ENCODE data around the gene POLR2H. TPM values are rescaled to one million over a fixed set of nuclear protein-coding genes. Genes with fewer than 3 reads are reported as not detected.
A peak's percentile ranks its signal among the peaks of the same experiment; 100 is the strongest.

The POLR2H gene
- total and polyA plus RNA-seq, 4 experiments from 2014 or later = 56.6 to 66.1 (median 60.1) TPM

GRCh38 chr3:184352897-184353545 is 8.5 kb upstream of the POLR2H start:
- peaks cover 10% of the 10 kb centered on the region for H3K4me1 ChIP-seq (ENCODE audit: insufficient read depth, low read length)
- ChIA-PET CTCF (ENCODE audit: partially characterized antibody) (interaction anchor here (0.7 to 4.4 kb wide), 18 partner anchors 9 to 457 kb away, joined by 3 to 32 read pairs (median 4); partner anchors contain the start of genes CLCN2, POLR2H and VWA5B2), POLR2A (ENCODE audit: partially characterized antibody) (interaction anchor here (0.9 to 1.3 kb wide), 2 partner anchors 9 to 11 kb away, joined by 3 read pairs; no protein-coding TSS in a partner anchor)
- H3K4me3 ChIP-seq (ENCODE audit: low read length in 2 of 2) = no peak overlapping the region
- H3K27me3 ChIP-seq (ENCODE audit: insufficient read depth, low read length) = no peaks in the 10 kb centered on the region
- no peak overlapping the region for H3K27ac Mint-ChIP-seq
- intact Hi-C loops (cut with micrococcal nuclease) = loop anchor here (5.0 kb wide), 1 partner anchor 114 kb away; no protein-coding TSS in a partner anchor
- no peak overlapping the region for H3K27ac ChIP-seq (ENCODE audit: low read depth, low read length)
- no peaks in the 10 kb centered on the region for H3K9me3 ChIP-seq (ENCODE audit: control insufficient read depth in 1 of 2, low read length in 2 of 2)
- no peak overlapping the region for H3K4me3 Mint-ChIP-seq
- H3K36me3 Mint-ChIP-seq = peaks cover 0 to 3% of the 10 kb centered on the region in 2 donors
- no peaks in the 10 kb centered on the region for H3K9me3 Mint-ChIP-seq
- no peaks in the 10 kb centered on the region for H3K27me3 Mint-ChIP-seq
- H3K36me3 ChIP-seq (ENCODE audit: insufficient read depth, low read length) = no peaks in the 10 kb centered on the region
- DNase-seq = no peak
- H3K4me1 Mint-ChIP-seq = peaks cover 0 to 5% (median 0%) of the 10 kb centered on the region in 4 donors

GRCh38 chr3:184353546-184353941 is 8.0 kb upstream of the POLR2H start:
- DNase-seq = no peak
- Histone ChIP-seq H3K9me3 (ENCODE audit: control insufficient read depth in 1 of 2, low read length in 2 of 2) (no peaks in the 10 kb centered on the region), H3K4me1 (ENCODE audit: insufficient read depth, low read length) (peaks cover 10% of the 10 kb centered on the region), H3K27ac (ENCODE audit: low read depth, low read length) (no peak overlapping the region), H3K4me3 (ENCODE audit: low read length in 2 of 2) (no peak overlapping the region), H3K27me3 (ENCODE audit: insufficient read depth, low read length) (no peaks in the 10 kb centered on the region), H3K36me3 (ENCODE audit: insufficient read depth, low read length) (no peaks in the 10 kb centered on the region)
- Mint-ChIP-seq H3K4me1 (peaks cover 0 to 5% (median 0%) of the 10 kb centered on the region in 4 donors), H3K4me3 (no peak overlapping the region), H3K36me3 (peaks cover 0 to 3% of the 10 kb centered on the region in 2 donors), H3K9me3 (no peaks in the 10 kb centered on the region), H3K27ac (no peak overlapping the region), H3K27me3 (no peaks in the 10 kb centered on the region)
- ChIA-PET CTCF (ENCODE audit: partially characterized antibody) (interaction anchor here (0.7 to 4.4 kb wide), 23 partner anchors 9 to 458 kb away, joined by 3 to 32 read pairs (median 4); partner anchors contain the start of genes CLCN2, FAM131A, POLR2H and VWA5B2), POLR2A (ENCODE audit: partially characterized antibody) (interaction anchor here (0.9 to 1.3 kb wide), 3 partner anchors 9 to 51 kb away, joined by 3 read pairs; no protein-coding TSS in a partner anchor)
- intact Hi-C loops (cut with micrococcal nuclease) = loop anchor here (5.0 kb wide), 1 partner anchor 114 kb away; no protein-coding TSS in a partner anchor

- Mint-ChIP-seq H3K9me3 (no peaks in the 10 kb centered on the region), H3K27me3 (no peaks in the 10 kb centered on the region), H3K27ac (no peak overlapping the region), H3K4me3 (peak overlapping the region in 1 of 8 donors; percentile 15), H3K4me1 (peaks cover 0 to 5% (median 0%) of the 10 kb centered on the region in 4 donors), H3K36me3 (peaks cover 0 to 3% of the 10 kb centered on the region in 2 donors)
- H3K9me3 ChIP-seq (ENCODE audit: control insufficient read depth in 1 of 2, low read length in 2 of 2) = no peaks in the 10 kb centered on the region
- H3K4me3 ChIP-seq (ENCODE audit: low read length in 2 of 2) = no peak overlapping the region
- ChIA-PET POLR2A (ENCODE audit: partially characterized antibody) (interaction anchor here (1.0 to 1.3 kb wide), 2 partner anchors 8 to 52 kb away, joined by 3 read pairs; no protein-coding TSS in a partner anchor), CTCF (ENCODE audit: partially characterized antibody) (interaction anchor here (0.7 to 4.4 kb wide), 23 partner anchors 8 to 459 kb away, joined by 3 to 32 read pairs (median 4); partner anchors contain the start of genes CLCN2, FAM131A, POLR2H and VWA5B2)
- peak in 4 of 5 donors; percentile 39 to 55 (median 43) for DNase-seq
- H3K4me1 ChIP-seq (ENCODE audit: insufficient read depth, low read length) = peaks cover 10% of the 10 kb centered on the region
- no peaks in the 10 kb centered on the region for H3K36me3 ChIP-seq (ENCODE audit: insufficient read depth, low read length)
- H3K27ac ChIP-seq (ENCODE audit: low read depth, low read length) = no peak overlapping the region
- H3K27me3 ChIP-seq (ENCODE audit: insufficient read depth, low read length) = no peaks in the 10 kb centered on the region
- intact Hi-C loops (cut with micrococcal nuclease) = loop anchor here (1.0 to 5.0 kb wide), 3 partner anchors 113 to 190 kb away; no protein-coding TSS in a partner anchor
Observed at GRCh38 chr3:184354121-184354728, 7.3 kb upstream of the POLR2H start.

GRCh38 chr3:184354754-184355153 is 6.8 kb upstream of the POLR2H start:
- Histone ChIP-seq H3K9me3 (ENCODE audit: control insufficient read depth in 1 of 2, low read length in 2 of 2) (no peaks in the 10 kb centered on the region), H3K4me3 (ENCODE audit: low read length in 2 of 2) (no peak overlapping the region), H3K27ac (ENCODE audit: low read depth, low read length) (no peak overlapping the region), H3K36me3 (ENCODE audit: insufficient read depth, low read length) (no peaks in the 10 kb centered on the region), H3K27me3 (ENCODE audit: insufficient read depth, low read length) (no peaks in the 10 kb centered on the region), H3K4me1 (ENCODE audit: insufficient read depth, low read length) (peaks cover 10% of the 10 kb centered on the region)
- H3K9me3 Mint-ChIP-seq = no peaks in the 10 kb centered on the region
- ChIA-PET CTCF (ENCODE audit: partially characterized antibody) (interaction anchor here (1.0 to 4.4 kb wide), 9 partner anchors 9 to 187 kb away, joined by 3 to 32 read pairs (median 7); no protein-coding TSS in a partner anchor), POLR2A (ENCODE audit: partially characterized antibody) (no interaction called here)
- intact Hi-C loops (cut with micrococcal nuclease) = loop anchor here (1.0 to 5.0 kb wide), 3 partner anchors 113 to 190 kb away; no protein-coding TSS in a partner anchor
- DNase-seq = no peak
- H3K4me1 Mint-ChIP-seq = peaks cover 0 to 5% (median under 1%) of the 10 kb centered on the region in 4 donors
- H3K36me3 Mint-ChIP-seq = peaks cover 0 to 3% of the 10 kb centered on the region in 2 donors
- H3K27ac Mint-ChIP-seq = no peak overlapping the region
- H3K4me3 Mint-ChIP-seq = no peak overlapping the region
- H3K27me3 Mint-ChIP-seq = no peaks in the 10 kb centered on the region

- H3K36me3 ChIP-seq (ENCODE audit: insufficient read depth, low read length) = no peaks in the 10 kb centered on the region
- ChIA-PET POLR2A (ENCODE audit: partially characterized antibody) (no interaction called here), CTCF (ENCODE audit: partially characterized antibody) (interaction anchor here (1.0 to 4.4 kb wide), 8 partner anchors 9 to 187 kb away, joined by 3 to 32 read pairs (median 10); no protein-coding TSS in a partner anchor)
- no peak overlapping the region for H3K4me3 ChIP-seq (ENCODE audit: low read length in 2 of 2)
- no peak overlapping the region for H3K27ac ChIP-seq (ENCODE audit: low read depth, low read length)
- no peaks in the 10 kb centered on the region for H3K27me3 ChIP-seq (ENCODE audit: insufficient read depth, low read length)
- H3K9me3 ChIP-seq (ENCODE audit: control insufficient read depth in 1 of 2, low read length in 2 of 2) = no peaks in the 10 kb centered on the region
- no peak for DNase-seq
- H3K27me3 Mint-ChIP-seq = no peaks in the 10 kb centered on the region
- peaks cover 0 to 3% of the 10 kb centered on the region in 2 donors for H3K36me3 Mint-ChIP-seq
- H3K27ac Mint-ChIP-seq = peak overlapping the region in 1 of 7 donors; percentile 58
- peaks cover 0 to 5% (median 4%) of the 10 kb centered on the region in 4 donors for H3K4me1 Mint-ChIP-seq
- H3K9me3 Mint-ChIP-seq = no peaks in the 10 kb centered on the region
- intact Hi-C loops (cut with micrococcal nuclease) = no loop called here
- peak overlapping the region in 1 of 8 donors; percentile 46 for H3K4me3 Mint-ChIP-seq
- H3K4me1 ChIP-seq (ENCODE audit: insufficient read depth, low read length) = peaks cover 12% of the 10 kb centered on the region
Observed at GRCh38 chr3:184355261-184356040, 6.1 kb upstream of the POLR2H start.

- ChIA-PET CTCF (ENCODE audit: partially characterized antibody) (interaction anchor here (4.4 kb wide), 1 partner anchor 15 kb away, joined by 32 read pairs; no protein-coding TSS in a partner anchor), POLR2A (ENCODE audit: partially characterized antibody) (no interaction called here)
- Mint-ChIP-seq H3K4me1 (peaks cover 3 to 15% (median 9%) of the 10 kb centered on the region in 4 donors), H3K36me3 (peaks cover 3% of the 10 kb centered on the region in 2 donors), H3K4me3 (no peak overlapping the region), H3K27ac (no peak overlapping the region), H3K9me3 (no peaks in the 10 kb centered on the region), H3K27me3 (no peaks in the 10 kb centered on the region)
- no peak for DNase-seq
- peaks cover 20% of the 10 kb centered on the region for H3K4me1 ChIP-seq (ENCODE audit: insufficient read depth, low read length)
- intact Hi-C loops (cut with micrococcal nuclease) = no loop called here
- H3K27ac ChIP-seq (ENCODE audit: low read depth, low read length) = no peak overlapping the region
- H3K36me3 ChIP-seq (ENCODE audit: insufficient read depth, low read length) = no peaks in the 10 kb centered on the region
- H3K27me3 ChIP-seq (ENCODE audit: insufficient read depth, low read length) = no peaks in the 10 kb centered on the region
- H3K9me3 ChIP-seq (ENCODE audit: control insufficient read depth in 1 of 2, low read length in 2 of 2) = no peaks in the 10 kb centered on the region
- H3K4me3 ChIP-seq (ENCODE audit: low read length in 2 of 2) = no peak overlapping the region
Observed at GRCh38 chr3:184357248-184358123, 4.0 kb upstream of the POLR2H start.
